ENCODE results near the gene MLX.

DNA sequence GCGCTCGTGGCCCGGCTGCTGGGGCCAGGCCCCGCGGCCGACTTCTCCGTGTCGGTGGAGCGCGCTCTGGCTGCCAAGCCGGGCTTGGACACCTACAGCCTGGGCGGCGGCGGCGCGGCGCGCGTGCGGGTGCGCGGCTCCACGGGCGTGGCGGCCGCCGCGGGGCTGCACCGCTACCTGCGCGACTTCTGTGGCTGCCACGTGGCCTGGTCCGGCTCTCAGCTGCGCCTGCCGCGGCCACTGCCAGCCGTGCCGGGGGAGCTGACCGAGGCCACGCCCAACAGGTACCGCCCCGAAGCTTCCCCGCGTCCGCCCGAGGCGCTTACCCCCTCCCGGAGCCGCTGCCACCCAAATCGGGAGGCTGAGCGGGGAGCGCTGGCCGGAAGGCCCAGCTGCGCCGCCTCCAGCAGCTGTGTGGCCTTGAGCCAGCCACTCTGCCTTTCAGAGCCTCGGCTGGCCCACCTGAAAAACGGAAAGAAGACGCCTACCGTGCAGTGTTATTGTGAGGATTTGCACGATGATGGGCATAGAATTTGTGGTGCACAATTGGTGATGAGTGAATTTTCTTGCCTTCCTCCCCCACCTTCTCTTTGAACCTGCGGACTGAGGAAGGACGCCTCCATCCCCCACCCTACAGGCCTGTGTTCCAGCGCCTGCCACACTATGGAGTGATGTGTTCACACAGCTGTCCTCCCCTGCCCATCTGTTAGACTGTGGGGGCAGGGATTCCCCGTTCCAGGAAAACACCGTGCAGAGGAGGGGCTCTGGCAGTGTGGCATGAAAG, 30.3 kb upstream of the MLX start:
- TF ChIP-seq, protein P1, sequence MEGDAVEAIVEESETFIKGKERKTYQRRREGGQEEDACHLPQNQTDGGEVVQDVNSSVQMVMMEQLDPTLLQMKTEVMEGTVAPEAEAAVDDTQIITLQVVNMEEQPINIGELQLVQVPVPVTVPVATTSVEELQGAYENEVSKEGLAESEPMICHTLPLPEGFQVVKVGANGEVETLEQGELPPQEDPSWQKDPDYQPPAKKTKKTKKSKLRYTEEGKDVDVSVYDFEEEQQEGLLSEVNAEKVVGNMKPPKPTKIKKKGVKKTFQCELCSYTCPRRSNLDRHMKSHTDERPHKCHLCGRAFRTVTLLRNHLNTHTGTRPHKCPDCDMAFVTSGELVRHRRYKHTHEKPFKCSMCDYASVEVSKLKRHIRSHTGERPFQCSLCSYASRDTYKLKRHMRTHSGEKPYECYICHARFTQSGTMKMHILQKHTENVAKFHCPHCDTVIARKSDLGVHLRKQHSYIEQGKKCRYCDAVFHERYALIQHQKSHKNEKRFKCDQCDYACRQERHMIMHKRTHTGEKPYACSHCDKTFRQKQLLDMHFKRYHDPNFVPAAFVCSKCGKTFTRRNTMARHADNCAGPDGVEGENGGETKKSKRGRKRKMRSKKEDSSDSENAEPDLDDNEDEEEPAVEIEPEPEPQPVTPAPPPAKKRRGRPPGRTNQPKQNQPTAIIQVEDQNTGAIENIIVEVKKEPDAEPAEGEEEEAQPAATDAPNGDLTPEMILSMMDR (IDR thresholded peaks at IDR 0.05; ENCODE audit: insufficient read depth, low read depth, low read length): no peak
- no peak for TF ChIP-seq EZH2 (IDR thresholded peaks at IDR 0.05; ENCODE audit: insufficient read depth, low read length)
